ENCODE data around the gene ITIH4.

The ITIH4 gene

DNA sequence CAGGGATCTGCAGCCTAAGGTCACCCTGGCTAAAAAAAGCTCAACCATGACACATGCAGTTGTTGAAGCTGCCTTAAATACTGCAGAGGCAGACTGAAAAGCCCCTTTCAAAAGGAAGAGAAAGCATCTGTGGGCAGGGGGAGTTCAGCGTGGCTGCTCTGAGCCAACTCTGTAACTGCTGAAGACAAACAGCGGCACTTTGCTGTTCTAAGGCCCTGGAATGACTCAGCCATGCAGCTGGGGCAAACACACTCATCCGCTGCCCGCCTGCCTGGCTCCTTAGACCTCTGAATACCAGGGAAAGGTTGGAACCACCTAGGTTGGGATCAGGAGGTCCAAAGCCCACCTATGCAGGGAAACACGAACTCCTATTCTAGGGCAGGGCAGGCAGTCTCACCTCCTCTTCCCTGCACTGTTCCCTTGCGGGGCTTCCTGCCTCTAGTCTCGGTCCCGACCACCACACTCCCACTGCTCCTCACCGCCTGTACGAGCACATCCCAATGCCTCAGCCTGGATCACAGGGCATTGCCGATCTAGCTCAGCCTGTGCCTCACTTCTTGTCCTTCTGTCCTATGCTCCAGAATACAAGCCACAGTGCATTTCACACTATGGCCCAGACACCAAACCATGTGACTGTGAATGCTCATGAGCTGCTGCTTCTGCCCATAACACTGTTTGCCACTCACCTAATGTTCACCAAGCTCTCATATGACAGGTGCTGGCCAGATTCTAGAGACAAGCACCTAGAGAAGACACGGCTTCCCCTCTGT lies 10.9 kb upstream of the ITIH4 start:
- peak; percentile 10 for DNase-seq (ENCODE audit: low read depth)
- no peak overlapping the region for H3K4me3 ChIP-seq (ENCODE audit: low read depth, low read length)
- TF ChIP-seq, protein P1, sequence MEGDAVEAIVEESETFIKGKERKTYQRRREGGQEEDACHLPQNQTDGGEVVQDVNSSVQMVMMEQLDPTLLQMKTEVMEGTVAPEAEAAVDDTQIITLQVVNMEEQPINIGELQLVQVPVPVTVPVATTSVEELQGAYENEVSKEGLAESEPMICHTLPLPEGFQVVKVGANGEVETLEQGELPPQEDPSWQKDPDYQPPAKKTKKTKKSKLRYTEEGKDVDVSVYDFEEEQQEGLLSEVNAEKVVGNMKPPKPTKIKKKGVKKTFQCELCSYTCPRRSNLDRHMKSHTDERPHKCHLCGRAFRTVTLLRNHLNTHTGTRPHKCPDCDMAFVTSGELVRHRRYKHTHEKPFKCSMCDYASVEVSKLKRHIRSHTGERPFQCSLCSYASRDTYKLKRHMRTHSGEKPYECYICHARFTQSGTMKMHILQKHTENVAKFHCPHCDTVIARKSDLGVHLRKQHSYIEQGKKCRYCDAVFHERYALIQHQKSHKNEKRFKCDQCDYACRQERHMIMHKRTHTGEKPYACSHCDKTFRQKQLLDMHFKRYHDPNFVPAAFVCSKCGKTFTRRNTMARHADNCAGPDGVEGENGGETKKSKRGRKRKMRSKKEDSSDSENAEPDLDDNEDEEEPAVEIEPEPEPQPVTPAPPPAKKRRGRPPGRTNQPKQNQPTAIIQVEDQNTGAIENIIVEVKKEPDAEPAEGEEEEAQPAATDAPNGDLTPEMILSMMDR (IDR thresholded peaks at IDR 0.05; ENCODE audit: low read depth, low read length, missing control alignments): no peak

DNA sequence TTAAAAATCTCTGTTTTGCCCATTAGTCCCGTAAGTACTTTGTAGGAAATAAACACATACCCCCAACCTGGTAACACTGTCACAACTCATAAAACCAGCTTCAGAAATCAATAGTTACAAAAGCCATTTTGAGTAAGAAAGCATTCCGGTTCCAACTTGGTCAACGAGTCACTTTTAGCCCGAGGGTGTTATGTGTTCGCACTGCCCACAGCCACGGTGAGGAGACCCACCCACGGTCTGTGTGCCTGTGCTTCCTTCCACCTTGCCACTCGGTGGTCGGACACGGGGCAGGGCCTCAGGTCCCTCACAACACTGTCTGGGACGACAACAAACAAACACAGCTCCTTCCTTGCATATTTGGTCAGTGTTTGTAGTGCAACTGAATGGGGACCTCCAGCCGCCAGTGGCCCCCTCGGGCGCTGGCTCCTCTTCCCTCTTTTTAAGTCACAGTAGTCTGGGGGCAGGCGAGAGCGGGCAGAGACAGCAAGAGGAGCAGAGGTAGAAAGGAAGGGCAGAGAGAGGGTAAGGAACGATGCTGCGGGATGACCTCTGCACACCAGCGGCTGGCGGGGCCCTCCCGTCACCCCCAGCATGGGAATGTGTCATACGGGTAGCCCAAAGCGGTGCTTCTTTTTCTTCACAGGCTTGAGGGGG lies 9.5 kb upstream of the ITIH4 start:
- TF ChIP-seq, protein P1 (IDR thresholded peaks at IDR 0.05; ENCODE audit: low read depth, low read length, missing control alignments): no peak
- DNase-seq (ENCODE audit: low read depth): no peak

DNA sequence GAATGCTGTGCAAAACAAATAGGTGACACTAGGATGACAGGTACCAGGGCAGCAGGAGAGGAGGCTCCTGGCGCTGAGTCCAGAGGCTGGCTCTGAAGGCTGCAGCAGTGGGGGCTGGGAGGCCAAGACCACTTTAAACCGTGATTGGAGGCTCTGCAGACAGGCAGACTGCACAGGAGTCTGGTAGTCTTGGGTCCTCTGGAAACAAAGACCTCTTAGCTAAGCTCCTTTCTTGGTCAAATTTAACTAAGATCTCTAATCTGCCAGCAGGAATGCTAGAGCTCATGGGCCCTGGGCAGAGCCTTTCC lies 8.8 kb upstream of the ITIH4 start:
- no peak overlapping the region for H3K4me3 ChIP-seq (ENCODE audit: low read depth, low read length)
- TF ChIP-seq, protein P1 (IDR thresholded peaks at IDR 0.05; ENCODE audit: low read depth, low read length, missing control alignments): no peak
- DNase-seq (ENCODE audit: low read depth): no peak

More for the DNA sequence above, 9.5 kb upstream of the ITIH4 start:
- no peak overlapping the region for H3K4me3 ChIP-seq (ENCODE audit: low read depth, low read length)

DNA sequence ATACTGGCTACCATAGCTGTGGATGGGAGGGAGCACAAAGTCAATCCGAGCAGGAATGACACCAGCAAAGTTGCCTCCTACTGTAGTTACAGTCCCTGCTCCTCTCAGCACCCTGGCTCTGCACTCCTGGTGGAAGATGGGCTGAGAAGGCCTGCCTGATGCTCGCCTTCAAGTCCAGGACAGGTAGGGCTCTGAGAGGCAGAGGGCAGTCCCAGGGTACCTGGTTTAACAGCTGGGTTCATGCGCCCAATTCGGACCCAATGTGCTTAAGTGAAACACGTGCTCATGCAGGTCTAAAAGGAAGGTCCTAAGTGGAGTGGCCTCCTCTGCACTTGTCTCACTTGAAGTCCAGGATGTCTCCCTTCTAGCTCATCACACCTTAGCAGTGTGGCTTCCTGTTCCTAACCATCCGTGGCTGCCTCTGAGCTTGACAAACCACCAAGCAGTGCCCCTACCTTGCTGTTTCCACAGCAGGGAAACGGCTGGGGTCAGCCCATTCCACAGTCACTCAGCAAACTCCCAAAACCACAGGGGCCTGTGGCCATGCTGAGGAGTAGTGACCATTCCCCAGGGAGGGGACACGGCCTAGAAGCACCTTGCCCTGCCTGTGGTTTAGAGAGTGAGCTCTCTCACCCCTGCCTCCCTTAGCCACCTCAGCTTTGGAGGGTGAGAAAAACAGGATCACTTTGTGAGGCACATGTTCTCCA lies 8.2 kb upstream of the ITIH4 start:
- H3K4me3 ChIP-seq (ENCODE audit: low read depth, low read length): no peak overlapping the region
- no peak for DNase-seq (ENCODE audit: low read depth)
- TF ChIP-seq, protein P1 (IDR thresholded peaks at IDR 0.05; ENCODE audit: low read depth, low read length, missing control alignments): no peak

DNA sequence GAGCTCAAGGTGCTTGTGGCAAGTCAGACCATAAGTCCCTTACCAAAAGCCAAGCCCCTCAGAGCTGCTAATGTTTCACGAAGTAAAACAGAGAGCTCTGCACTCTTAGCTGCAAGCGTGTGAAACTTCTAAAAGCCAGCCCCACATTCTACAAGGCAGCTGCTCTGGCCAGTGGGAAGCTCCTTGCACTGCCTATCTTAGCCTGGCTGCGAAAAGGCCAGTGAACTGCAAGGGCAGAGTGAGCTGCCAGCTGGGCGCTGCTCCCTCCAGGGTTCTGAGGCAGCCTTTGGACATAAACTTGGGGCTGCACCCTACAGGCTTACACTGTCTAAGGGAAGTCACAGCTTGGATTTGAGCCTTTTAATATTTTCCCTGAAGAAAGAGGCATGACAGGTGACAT lies 6.5 kb upstream of the ITIH4 start:
- no peak for DNase-seq (ENCODE audit: low read depth)
- TF ChIP-seq, protein P1 (IDR thresholded peaks at IDR 0.05; ENCODE audit: low read depth, low read length, missing control alignments): no peak

DNA sequence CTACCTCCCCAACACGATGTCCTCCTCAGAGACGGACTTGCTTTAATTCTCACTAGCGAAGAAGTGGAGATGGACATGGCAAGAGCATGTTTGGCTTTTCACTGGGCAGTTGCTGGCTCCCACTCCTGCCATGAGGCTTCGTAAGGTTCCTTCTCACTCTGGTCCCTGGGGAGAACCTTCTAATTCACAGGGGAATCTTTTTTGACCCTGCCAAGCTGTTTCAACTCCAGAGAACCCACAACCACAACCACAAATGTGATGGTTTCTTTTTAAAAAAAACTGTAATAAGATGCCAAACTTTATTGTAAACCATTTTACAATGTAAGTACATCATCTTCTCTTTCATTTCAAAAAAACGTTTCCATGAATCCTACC lies 6.0 kb upstream of the ITIH4 start:
- DNase-seq (ENCODE audit: low read depth): no peak
- H3K4me3 ChIP-seq (ENCODE audit: low read depth, low read length): no peak overlapping the region
- TF ChIP-seq, protein P1 (IDR thresholded peaks at IDR 0.05; ENCODE audit: low read depth, low read length, missing control alignments): no peak

More for the DNA sequence above, 6.5 kb upstream of the ITIH4 start:
- H3K4me3 ChIP-seq (ENCODE audit: low read depth, low read length): no peak overlapping the region

Data from GM12864 (cell line).